ENCODE data around the gene MAP2K3.
A peak's percentile ranks its signal among the peaks of the same experiment; 100 is the strongest.
"Not testable (repeated sequence)": the region's sequence is repeated elsewhere in the genome, so short reads cannot be mapped to it uniquely, and the experiment has no call there.

MAP2K3 gene

DNA sequence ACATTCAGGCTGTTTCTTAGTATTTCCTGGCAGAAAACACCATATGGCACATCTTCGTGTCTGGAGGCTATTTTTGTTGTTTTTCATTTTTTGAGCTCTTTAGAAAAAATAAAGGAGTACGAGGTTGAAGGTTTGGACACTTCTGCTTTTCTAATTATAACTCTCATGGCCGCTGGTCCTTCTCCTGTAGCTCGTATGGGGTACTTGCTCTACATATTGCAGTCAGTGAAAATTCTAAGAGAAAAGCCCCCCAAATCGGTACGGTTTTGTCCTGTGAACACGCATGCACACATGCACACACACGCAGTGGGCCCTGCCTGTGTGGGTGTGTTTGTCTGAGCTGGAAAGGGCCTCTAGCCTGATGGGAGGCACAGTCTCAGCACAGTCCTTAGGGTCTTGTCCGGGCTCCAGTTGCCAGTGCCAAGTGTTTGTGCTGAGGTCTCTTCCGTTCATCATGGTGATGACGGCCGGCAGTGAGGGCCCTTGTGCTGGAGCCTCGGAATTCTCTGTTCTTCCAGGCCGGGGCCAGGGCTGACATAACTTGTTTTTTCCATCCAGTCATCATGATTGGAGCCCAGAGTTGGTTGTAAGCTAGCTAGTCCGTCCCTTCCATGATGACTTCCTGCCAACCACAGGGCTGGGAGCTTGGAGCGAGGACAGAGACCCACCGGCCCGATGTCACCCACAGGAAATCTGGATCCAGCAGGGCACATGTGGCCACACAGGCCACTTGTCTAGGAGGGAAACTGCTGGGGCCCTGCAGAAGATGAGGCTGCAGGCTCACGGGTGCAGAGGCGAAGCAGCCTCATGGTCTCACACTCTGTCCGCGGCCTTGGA, 26.5 kb downstream of the MAP2K3 start:
- not testable (repeated sequence) for H3K4me1 ChIP-seq (ENCODE audit: control insufficient read depth in 2 of 2, insufficient read depth in 1 of 2, low read depth in 1 of 2, low read length in 2 of 2); H2AK5ac ChIP-seq (ENCODE audit: low read depth, low read length); H2BK12ac ChIP-seq (ENCODE audit: low read length); H2BK15ac ChIP-seq (ENCODE audit: low read length); H3K23ac ChIP-seq (ENCODE audit: low read depth, low read length, poor library complexity); H3K27ac ChIP-seq (replicated peaks; ENCODE audit: low read length); H3K4me3 ChIP-seq (ENCODE audit: low read length in 2 of 2); H3K18ac ChIP-seq (ENCODE audit: low read length); DNase-seq (ENCODE audit: low spot score); H4K91ac ChIP-seq (ENCODE audit: low read depth, low read length, poor library complexity); H3K36me3 ChIP-seq (replicated peaks in 1 of 2; ENCODE audit: control insufficient read depth in 2 of 2, insufficient read depth in 2 of 2, low read length in 2 of 2); H2BK5ac ChIP-seq (ENCODE audit: low read length); H2BK120ac ChIP-seq (ENCODE audit: low read depth, low read length); H3K4me2 ChIP-seq (ENCODE audit: insufficient read depth, low read length, poor library complexity, severe bottlenecking); H2AFZ ChIP-seq (ENCODE audit: low read length); H3K14ac ChIP-seq (ENCODE audit: low read length); H4K8ac ChIP-seq (ENCODE audit: low read depth, low read length); H3K9me3 ChIP-seq (replicated peaks in 1 of 2; ENCODE audit: control insufficient read depth in 2 of 2, insufficient read depth in 1 of 2, low read depth in 1 of 2, low read length in 2 of 2); H3K4ac ChIP-seq (ENCODE audit: low read length); H3K79me1 ChIP-seq (ENCODE audit: low read depth, low read length); H3K27me3 ChIP-seq (ENCODE audit: control insufficient read depth in 3 of 3, insufficient read depth in 3 of 3, low read depth in 1 of 3, low read length in 3 of 3)
- no CpG with 5 or more reads among the region's 22 CpGs for WGBS, 2 donors (ENCODE audit: extremely low coverage in 2 of 2, insufficient read length in 2 of 2, insufficient replicate concordance in 1 of 2)
- peak overlapping the region; percentile 44 for H3K9ac ChIP-seq (ENCODE audit: low read depth, low read length, poor library complexity)

DNA sequence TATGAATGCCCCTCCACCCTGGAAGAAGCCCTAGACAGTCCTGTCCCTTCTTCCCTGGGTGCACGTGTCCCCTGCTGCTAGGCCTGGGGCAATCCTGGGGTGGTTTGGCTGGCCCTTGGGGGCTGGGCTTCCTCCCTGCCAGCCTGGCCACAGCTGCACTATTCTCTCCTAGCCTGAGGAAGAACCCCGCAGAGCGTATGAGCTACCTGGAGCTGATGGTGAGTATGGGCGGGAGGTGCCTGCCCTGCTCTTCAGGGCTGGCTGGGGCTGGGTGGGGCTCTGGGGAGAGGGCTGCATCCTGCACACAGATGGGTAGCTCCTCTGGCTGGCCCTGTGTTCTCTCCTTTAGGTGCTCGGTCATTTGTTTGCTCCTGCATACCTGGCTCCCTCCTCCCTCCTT, 28.8 kb downstream of the MAP2K3 start:
- no peak overlapping the region for H2BK120ac ChIP-seq (ENCODE audit: low read depth, low read length)
- no peak overlapping the region for H2BK5ac ChIP-seq (ENCODE audit: low read length)
- no peak overlapping the region for H4K8ac ChIP-seq (ENCODE audit: low read depth, low read length)
- H3K4ac ChIP-seq (ENCODE audit: low read length), result no peak overlapping the region
- H3K18ac ChIP-seq (ENCODE audit: low read length), result no peak overlapping the region
- no peak overlapping the region for H2BK15ac ChIP-seq (ENCODE audit: low read length)
- peaks cover 2 to 3% of the 10 kb centered on the region in 2 donors for H3K36me3 ChIP-seq (replicated peaks in 1 of 2; ENCODE audit: control insufficient read depth in 2 of 2, insufficient read depth in 2 of 2, low read length in 2 of 2)
- H2AFZ ChIP-seq (ENCODE audit: low read length), result no peak overlapping the region
- peaks cover under 1% of the 10 kb centered on the region in 2 donors for H3K4me1 ChIP-seq (ENCODE audit: control insufficient read depth in 2 of 2, insufficient read depth in 1 of 2, low read depth in 1 of 2, low read length in 2 of 2)
- no peak overlapping the region for H3K14ac ChIP-seq (ENCODE audit: low read length)
- no peak overlapping the region for H3K9ac ChIP-seq (ENCODE audit: low read depth, low read length, poor library complexity)
- H4K91ac ChIP-seq (ENCODE audit: low read depth, low read length, poor library complexity), result no peak overlapping the region
- no peaks in the 10 kb centered on the region for H3K79me1 ChIP-seq (ENCODE audit: low read depth, low read length)
- H2AK5ac ChIP-seq (ENCODE audit: low read depth, low read length), result no peak overlapping the region
- no peak overlapping the region for H3K4me3 ChIP-seq (ENCODE audit: low read length in 2 of 2)
- no peak overlapping the region for H3K27ac ChIP-seq (replicated peaks; ENCODE audit: low read length)
- no CpG with 5 or more reads among the region's 5 CpGs for WGBS, 2 donors (ENCODE audit: extremely low coverage in 2 of 2, insufficient read length in 2 of 2, insufficient replicate concordance in 1 of 2)
- H3K23ac ChIP-seq (ENCODE audit: low read depth, low read length, poor library complexity), result no peak overlapping the region
- H3K4me2 ChIP-seq (ENCODE audit: insufficient read depth, low read length, poor library complexity, severe bottlenecking), result no peak overlapping the region
- no peak overlapping the region for H2BK12ac ChIP-seq (ENCODE audit: low read length)
- no peak for DNase-seq (ENCODE audit: low spot score)
- H3K27me3 ChIP-seq (ENCODE audit: control insufficient read depth in 3 of 3, insufficient read depth in 3 of 3, low read depth in 1 of 3, low read length in 3 of 3), result peaks cover 0 to 2% (median under 1%) of the 10 kb centered on the region in 3 experiments
- no peaks in the 10 kb centered on the region for H3K9me3 ChIP-seq (replicated peaks in 1 of 2; ENCODE audit: control insufficient read depth in 2 of 2, insufficient read depth in 1 of 2, low read depth in 1 of 2, low read length in 2 of 2)

DNA sequence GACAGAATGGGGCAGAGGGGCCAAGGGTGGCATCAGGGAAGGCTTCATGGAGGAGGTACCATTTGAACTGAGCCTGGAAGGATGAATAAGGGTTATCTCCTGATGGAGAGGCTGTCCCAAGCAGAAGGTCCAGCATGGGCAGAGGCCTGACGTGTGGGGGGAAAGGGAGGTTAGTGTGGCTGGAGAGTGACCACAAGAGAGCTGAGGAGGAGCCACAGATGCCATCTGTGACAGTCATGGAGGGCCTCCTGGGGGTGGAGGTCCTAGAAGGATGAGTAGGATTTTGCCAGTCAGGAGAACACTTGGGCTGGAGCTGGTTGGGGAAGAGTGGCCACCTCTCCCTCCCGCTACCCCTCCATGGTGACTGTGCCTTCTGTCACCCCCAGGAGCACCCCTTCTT, 29.2 kb downstream of the MAP2K3 start:
- H3K9me3 ChIP-seq (replicated peaks in 1 of 2; ENCODE audit: control insufficient read depth in 2 of 2, insufficient read depth in 1 of 2, low read depth in 1 of 2, low read length in 2 of 2); H3K27me3 ChIP-seq (ENCODE audit: control insufficient read depth in 3 of 3, insufficient read depth in 3 of 3, low read depth in 1 of 3, low read length in 3 of 3); H3K4me3 ChIP-seq (ENCODE audit: low read length in 2 of 2); H2BK5ac ChIP-seq (ENCODE audit: low read length); H3K36me3 ChIP-seq (replicated peaks in 1 of 2; ENCODE audit: control insufficient read depth in 2 of 2, insufficient read depth in 2 of 2, low read length in 2 of 2); H3K79me1 ChIP-seq (ENCODE audit: low read depth, low read length); H3K14ac ChIP-seq (ENCODE audit: low read length); H3K4me2 ChIP-seq (ENCODE audit: insufficient read depth, low read length, poor library complexity, severe bottlenecking); H3K27ac ChIP-seq (replicated peaks; ENCODE audit: low read length); H4K8ac ChIP-seq (ENCODE audit: low read depth, low read length); H2BK12ac ChIP-seq (ENCODE audit: low read length); H3K4me1 ChIP-seq (ENCODE audit: control insufficient read depth in 2 of 2, insufficient read depth in 1 of 2, low read depth in 1 of 2, low read length in 2 of 2); H2AFZ ChIP-seq (ENCODE audit: low read length); H3K9ac ChIP-seq (ENCODE audit: low read depth, low read length, poor library complexity); H3K23ac ChIP-seq (ENCODE audit: low read depth, low read length, poor library complexity); H2BK120ac ChIP-seq (ENCODE audit: low read depth, low read length); H3K4ac ChIP-seq (ENCODE audit: low read length); H2AK5ac ChIP-seq (ENCODE audit: low read depth, low read length); H4K91ac ChIP-seq (ENCODE audit: low read depth, low read length, poor library complexity); H2BK15ac ChIP-seq (ENCODE audit: low read length); DNase-seq (ENCODE audit: low spot score); H3K18ac ChIP-seq (ENCODE audit: low read length): not testable (repeated sequence)
- no CpG with 5 or more reads among the region's 2 CpGs for WGBS, 2 donors (ENCODE audit: extremely low coverage in 2 of 2, insufficient read length in 2 of 2, insufficient replicate concordance in 1 of 2)

DNA sequence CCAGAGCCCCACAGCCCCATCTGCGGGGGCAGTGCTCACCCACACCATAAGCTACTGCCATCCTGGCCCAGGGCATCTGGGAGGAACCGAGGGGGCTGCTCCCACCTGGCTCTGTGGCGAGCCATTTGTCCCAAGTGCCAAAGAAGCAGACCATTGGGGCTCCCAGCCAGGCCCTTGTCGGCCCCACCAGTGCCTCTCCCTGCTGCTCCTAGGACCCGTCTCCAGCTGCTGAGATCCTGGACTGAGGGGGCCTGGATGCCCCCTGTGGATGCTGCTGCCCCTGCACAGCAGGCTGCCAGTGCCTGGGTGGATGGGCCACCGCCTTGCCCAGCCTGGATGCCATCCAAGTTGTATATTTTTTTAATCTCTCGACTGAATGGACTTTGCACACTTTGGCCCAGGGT, 29.8 kb downstream of the MAP2K3 start:
- not testable (repeated sequence) for H3K36me3 ChIP-seq (replicated peaks in 1 of 2; ENCODE audit: control insufficient read depth in 2 of 2, insufficient read depth in 2 of 2, low read length in 2 of 2); H3K9ac ChIP-seq (ENCODE audit: low read depth, low read length, poor library complexity); H3K4ac ChIP-seq (ENCODE audit: low read length); H4K8ac ChIP-seq (ENCODE audit: low read depth, low read length); H3K4me1 ChIP-seq (ENCODE audit: control insufficient read depth in 2 of 2, insufficient read depth in 1 of 2, low read depth in 1 of 2, low read length in 2 of 2); H3K27me3 ChIP-seq (ENCODE audit: control insufficient read depth in 3 of 3, insufficient read depth in 3 of 3, low read depth in 1 of 3, low read length in 3 of 3); H3K4me2 ChIP-seq (ENCODE audit: insufficient read depth, low read length, poor library complexity, severe bottlenecking); H2BK12ac ChIP-seq (ENCODE audit: low read length); H2BK15ac ChIP-seq (ENCODE audit: low read length); H2BK5ac ChIP-seq (ENCODE audit: low read length); H3K18ac ChIP-seq (ENCODE audit: low read length); H4K91ac ChIP-seq (ENCODE audit: low read depth, low read length, poor library complexity); H2AK5ac ChIP-seq (ENCODE audit: low read depth, low read length); H3K27ac ChIP-seq (replicated peaks; ENCODE audit: low read length); DNase-seq (ENCODE audit: low spot score); H3K14ac ChIP-seq (ENCODE audit: low read length); H3K9me3 ChIP-seq (replicated peaks in 1 of 2; ENCODE audit: control insufficient read depth in 2 of 2, insufficient read depth in 1 of 2, low read depth in 1 of 2, low read length in 2 of 2); H2AFZ ChIP-seq (ENCODE audit: low read length); H3K79me1 ChIP-seq (ENCODE audit: low read depth, low read length); H2BK120ac ChIP-seq (ENCODE audit: low read depth, low read length); H3K23ac ChIP-seq (ENCODE audit: low read depth, low read length, poor library complexity); H3K4me3 ChIP-seq (ENCODE audit: low read length in 2 of 2)
- no CpG with 5 or more reads among the region's 7 CpGs for WGBS, 2 donors (ENCODE audit: extremely low coverage in 2 of 2, insufficient read length in 2 of 2, insufficient replicate concordance in 1 of 2)

Data from neuronal stem cell (in vitro differentiated cells).